IMR-90 (cell line): ENCODE data around the gene RBM10. TPM values are rescaled to one million over a fixed set of nuclear protein-coding genes. Genes with fewer than 3 reads are reported as not detected.

Experiments
- ATAC-seq: fragments of 200-7000 bp; cut with Tn5 transposase; 2 replicates; pipeline ENCODE4 v1.9.1; 2020; ENCODE audit warnings: low read depth, mild to moderate bottlenecking, moderate library complexity
- BruUV-seq: library from RNA; stranded (reverse); fragments of 400-500 nt; replicated peaks from 2 replicates; lab custom pipeline; 2021; lab: Mats Ljungman, UMichigan
- CTCF ChIA-PET: fragments of 300-600 bp; formaldehyde crosslinking; extraction: SDS; loops from one replicate; lab custom pipeline; 2021; ENCODE audit warnings: antibody characterized with exemption; lab: Yijun Ruan, JAX
- POLR2A ChIA-PET: fragments of 300-600 bp; sonication (Branson Sonifier 250); formaldehyde crosslinking; loops from one replicate; lab custom pipeline; 2022; ENCODE audit warnings: antibody characterized with exemption; ENCODE audit not compliant: unreplicated experiment; lab: Charles Lee
- DNase-seq: peaks from one replicate; pipeline ENCODE4 v3.0.0; 2013
- H2AFZ ChIP-seq: replicated peaks from 2 replicates; pipeline ENCODE3; 2013; ENCODE audit warnings: low read length, mild to moderate bottlenecking; ENCODE audit not compliant: poor library complexity
- H2AK5ac ChIP-seq: 2 replicates; pipeline ENCODE4 v1.6.1; 2013; ENCODE audit warnings: low read depth, low read length, inconsistent platforms
- H2AK9ac ChIP-seq: replicated peaks from 2 replicates; pipeline ENCODE3; 2013; ENCODE audit warnings: mild to moderate bottlenecking, low read depth, low read length, moderate library complexity; ENCODE audit not compliant: poor library complexity
- H2BK120ac ChIP-seq: 2 replicates; pipeline ENCODE4 v1.6.1; 2013; ENCODE audit warnings: low read depth, low read length, inconsistent platforms
- H2BK15ac ChIP-seq: 3 replicates; pipeline ENCODE4 v1.6.1; 2013; ENCODE audit warnings: low read depth, low read length, inconsistent platforms
- H2BK20ac ChIP-seq: 2 replicates; pipeline ENCODE4 v1.6.1; 2013; ENCODE audit warnings: low read depth, mild to moderate bottlenecking, inconsistent platforms, low read length, moderate library complexity
- H2BK5ac ChIP-seq: 2 replicates; pipeline ENCODE4 v1.6.1; 2013; ENCODE audit warnings: mild to moderate bottlenecking, low read depth, low read length, inconsistent platforms; ENCODE audit not compliant: poor library complexity, severe bottlenecking
- H3K14ac ChIP-seq: replicated peaks from 2 replicates; pipeline ENCODE4 v1.6.1; 2013; ENCODE audit warnings: low read depth, low read length, inconsistent platforms
- H3K18ac ChIP-seq: 2 replicates; pipeline ENCODE4 v1.6.1; 2013; ENCODE audit warnings: low read depth, low read length, control low read depth
- H3K23ac ChIP-seq: 2 replicates; pipeline ENCODE4 v1.6.1; 2013; ENCODE audit warnings: low read depth, low read length, inconsistent platforms
- H3K27ac ChIP-seq: 2 replicates; pipeline ENCODE4 v1.5.1; 2013; ENCODE audit warnings: mild to moderate bottlenecking, control low read depth, low read length; ENCODE audit not compliant: insufficient read depth
- H3K27me3 ChIP-seq: 2 replicates; pipeline ENCODE4 v1.6.1; 2013; ENCODE audit warnings: low read length; ENCODE audit not compliant: control insufficient read depth, insufficient read depth
- H3K36me3 ChIP-seq: 2 replicates; pipeline ENCODE4 v1.6.1; 2013; ENCODE audit warnings: low read length, mixed read lengths; ENCODE audit not compliant: control insufficient read depth, insufficient read depth
- H3K4ac ChIP-seq: 2 replicates; pipeline ENCODE4 v1.6.1; 2013; ENCODE audit warnings: low read depth, low read length, inconsistent platforms
- H3K4me1 ChIP-seq: 2 replicates; pipeline ENCODE4 v1.6.1; 2013; ENCODE audit warnings: low read length, mixed read lengths; ENCODE audit not compliant: control insufficient read depth, insufficient read depth
- H3K4me2 ChIP-seq: 2 replicates; pipeline ENCODE4 v1.6.1; 2013; ENCODE audit warnings: low read depth, mild to moderate bottlenecking, control low read depth, low read length, moderate library complexity
- H3K4me3 ChIP-seq: 2 replicates; pipeline ENCODE4 v1.5.1; 2013; ENCODE audit warnings: low read depth, mild to moderate bottlenecking, control low read depth, low read length, moderate library complexity; ENCODE audit not compliant: insufficient read depth
- H3K56ac ChIP-seq: 2 replicates; pipeline ENCODE4 v1.6.1; 2013; ENCODE audit warnings: low read length, inconsistent platforms; ENCODE audit not compliant: insufficient read depth; ENCODE audit errors: extremely low read depth
- H3K79me1 ChIP-seq, 2 experiments: 2 replicates each; pipeline ENCODE4 v1.6.1; 2013; ENCODE audit warnings: low read length in 2 of 2, inconsistent platforms in 1 of 2, low read depth in 1 of 2
- H3K9ac ChIP-seq: 2 replicates; pipeline ENCODE4 v1.6.1; 2013; ENCODE audit warnings: low read depth, low read length, control low read depth
- H3K9me1 ChIP-seq: 2 replicates; pipeline ENCODE4 v1.6.1; 2013; ENCODE audit warnings: low read length, inconsistent platforms; ENCODE audit not compliant: insufficient read depth
- H3K9me3 ChIP-seq: 2 replicates; pipeline ENCODE4 v1.6.1; 2013; ENCODE audit warnings: low read length; ENCODE audit not compliant: control insufficient read depth, insufficient read depth
- H4K20me1 ChIP-seq: 2 replicates; pipeline ENCODE4 v1.6.1; 2013; ENCODE audit warnings: low read length, inconsistent platforms; ENCODE audit not compliant: insufficient read depth
- H4K5ac ChIP-seq: 2 replicates; pipeline ENCODE4 v1.6.1; 2013; ENCODE audit warnings: mild to moderate bottlenecking, low read depth, low read length, control low read depth
- H4K8ac ChIP-seq, 2 experiments: 2 replicates each; pipeline ENCODE4 v1.6.1; 2013; ENCODE audit warnings: low read depth in 2 of 2, low read length in 2 of 2, control low read depth in 1 of 2, inconsistent platforms in 1 of 2
- H4K91ac ChIP-seq: 2 replicates; pipeline ENCODE4 v1.6.1; 2013; ENCODE audit warnings: low read depth, low read length, inconsistent platforms; ENCODE audit not compliant: insufficient read depth
- BHLHE40 ChIP-seq: fragments of 150-350 bp; IDR thresholded peaks from 2 replicates; pipeline ENCODE4 v1.6.1; 2016; ENCODE audit warnings: mild to moderate bottlenecking, low read depth, low read length
- CEBPB ChIP-seq: IDR thresholded peaks from 2 replicates; pipeline ENCODE4 v1.6.1; 2012; ENCODE audit warnings: low read depth, low read length, improper control_type of control experiment
- CHD1 ChIP-seq: IDR thresholded peaks from 2 replicates; pipeline ENCODE4 v1.6.1; 2012; ENCODE audit warnings: low read depth, low read length, improper control_type of control experiment
- FOS ChIP-seq: fragments of 150-350 bp; IDR thresholded peaks from 2 replicates; pipeline ENCODE4 v1.6.1; 2016; ENCODE audit warnings: low read depth, low read length
- MAZ ChIP-seq: IDR thresholded peaks from 2 replicates; pipeline ENCODE4 v1.6.1; 2012; ENCODE audit warnings: low read depth, mild to moderate bottlenecking, low read length, improper control_type of control experiment, moderate library complexity, borderline replicate concordance
- RAD21 ChIP-seq: IDR thresholded peaks from 2 replicates; pipeline ENCODE4 v1.6.1; 2012; ENCODE audit warnings: low read length, improper control_type of control experiment
- SMC3 ChIP-seq: fragments of 150-350 bp; IDR thresholded peaks from 2 replicates; pipeline ENCODE4 v1.6.1; 2016; ENCODE audit warnings: low read depth, mild to moderate bottlenecking, antibody characterized with exemption, low read length, moderate library complexity
- WGBS, 2 experiments: methylation state at CpG; one replicate each; pipeline versions ENCODE4 v1.1.5 to v1.1.7; 2013; ENCODE audit warnings: missing lambda C conversion rate in 2 of 2; ENCODE audit not compliant: insufficient read length in 1 of 2; ENCODE audit errors: extremely low coverage in 2 of 2; 5-methylcytosine and 5-hydroxymethylcytosine counted together
- dilution Hi-C: fragments of 300-500 bp; cut with HindIII; formaldehyde crosslinking; loops from one replicate; pipeline ENCODE4 v1.14.3; 2018; ENCODE audit warnings: low sequenced_read_pairs; ENCODE audit not compliant: unreplicated experiment
- in situ Hi-C: fragments of 300-500 bp; cut with MboI; formaldehyde crosslinking; loops from 3 replicates; pipeline ENCODE4 v1.14.3; 2019; ENCODE audit warnings: low sequenced_read_pairs, inconsistent platforms, mixed read lengths
- intact Hi-C: fragments of 100-400 bp; cut with micrococcal nuclease; formaldehyde crosslinking; loops from 2 replicates; pipeline ENCODE4 v1.10.0; 2022
- polyA plus RNA-seq, 3 experiments: library from polyadenylated mRNA; depleted of rRNA; stranded (reverse); fragments of >200 nt; gene quantifications; 2 replicates each; pipeline ENCODE4 v1.2.3, GENCODE V29; 2012; ENCODE audit warnings: low replicate concordance in 1 of 3
- total RNA-seq: library from RNA; depleted of rRNA; stranded (reverse); fragments of >200 nt; gene quantifications from 2 replicates; pipeline ENCODE4 v1.2.3, GENCODE V29; 2012
- TF ChIP-seq, protein P1 (sequence below): fragments of 150-350 bp; IDR thresholded peaks from 2 replicates; pipeline ENCODE4 v1.6.1; 2016; ENCODE audit warnings: low read depth, mild to moderate bottlenecking, low read length, moderate library complexity, borderline replicate concordance
- TF ChIP-seq, protein P2 (sequence below): conservative IDR thresholded peaks from 2 replicates; pipeline ENCODE4 v1.5.1; 2012; ENCODE audit warnings: mild to moderate bottlenecking, low read depth, low read length, improper control_type of control experiment

Gene RBM10
- total and polyA plus RNA-seq, 2 of the 4 experiments (the other 2 are of a cell fraction), result 33.4 to 36.0 TPM

GRCh38 chrX:47179928-47180255 is 34.9 kb downstream of the RBM10 start:
- H4K20me1 ChIP-seq, result no peaks in the 10 kb centered on the region
- no peak overlapping the region for H4K8ac ChIP-seq
- H2AFZ ChIP-seq, result no peak overlapping the region
- peaks cover 41% of the 10 kb centered on the region for H3K36me3 ChIP-seq
- no peak overlapping the region for H3K23ac ChIP-seq
- no peak overlapping the region for H2BK120ac ChIP-seq
- H3K4me3 ChIP-seq, result no peak overlapping the region
- no peak overlapping the region for H2BK20ac ChIP-seq
- no peak overlapping the region for H2AK5ac ChIP-seq
- H3K9me1 ChIP-seq, result no peaks in the 10 kb centered on the region
- H3K18ac ChIP-seq, result no peak overlapping the region
- TF ChIP-seq FOS (no peak), MAZ (no peak), CHD1 (no peak), BHLHE40 (no peak), CEBPB (no peak), SMC3 (no peak), RAD21 (no peak)
- TF ChIP-seq, protein P1, sequence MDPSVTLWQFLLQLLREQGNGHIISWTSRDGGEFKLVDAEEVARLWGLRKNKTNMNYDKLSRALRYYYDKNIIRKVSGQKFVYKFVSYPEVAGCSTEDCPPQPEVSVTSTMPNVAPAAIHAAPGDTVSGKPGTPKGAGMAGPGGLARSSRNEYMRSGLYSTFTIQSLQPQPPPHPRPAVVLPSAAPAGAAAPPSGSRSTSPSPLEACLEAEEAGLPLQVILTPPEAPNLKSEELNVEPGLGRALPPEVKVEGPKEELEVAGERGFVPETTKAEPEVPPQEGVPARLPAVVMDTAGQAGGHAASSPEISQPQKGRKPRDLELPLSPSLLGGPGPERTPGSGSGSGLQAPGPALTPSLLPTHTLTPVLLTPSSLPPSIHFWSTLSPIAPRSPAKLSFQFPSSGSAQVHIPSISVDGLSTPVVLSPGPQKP, result no peak
- TF ChIP-seq, protein P2, sequence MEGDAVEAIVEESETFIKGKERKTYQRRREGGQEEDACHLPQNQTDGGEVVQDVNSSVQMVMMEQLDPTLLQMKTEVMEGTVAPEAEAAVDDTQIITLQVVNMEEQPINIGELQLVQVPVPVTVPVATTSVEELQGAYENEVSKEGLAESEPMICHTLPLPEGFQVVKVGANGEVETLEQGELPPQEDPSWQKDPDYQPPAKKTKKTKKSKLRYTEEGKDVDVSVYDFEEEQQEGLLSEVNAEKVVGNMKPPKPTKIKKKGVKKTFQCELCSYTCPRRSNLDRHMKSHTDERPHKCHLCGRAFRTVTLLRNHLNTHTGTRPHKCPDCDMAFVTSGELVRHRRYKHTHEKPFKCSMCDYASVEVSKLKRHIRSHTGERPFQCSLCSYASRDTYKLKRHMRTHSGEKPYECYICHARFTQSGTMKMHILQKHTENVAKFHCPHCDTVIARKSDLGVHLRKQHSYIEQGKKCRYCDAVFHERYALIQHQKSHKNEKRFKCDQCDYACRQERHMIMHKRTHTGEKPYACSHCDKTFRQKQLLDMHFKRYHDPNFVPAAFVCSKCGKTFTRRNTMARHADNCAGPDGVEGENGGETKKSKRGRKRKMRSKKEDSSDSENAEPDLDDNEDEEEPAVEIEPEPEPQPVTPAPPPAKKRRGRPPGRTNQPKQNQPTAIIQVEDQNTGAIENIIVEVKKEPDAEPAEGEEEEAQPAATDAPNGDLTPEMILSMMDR, result no peak
- POLR2A ChIA-PET, result no interaction called here
- DNase-seq (no peak), ATAC-seq (no peak)
- no peaks in the 10 kb centered on the region for H3K4me1 ChIP-seq
- in situ Hi-C loops, result no loop called here
- no peak overlapping the region for H2BK5ac ChIP-seq
- H3K79me1 ChIP-seq, result peaks cover 3% of the 10 kb centered on the region in 2 experiments; a peak in 1 of 4 replicates
- 80% methylated on average over 7 of the region's 18 CpGs; no CpG with 5 or more reads in 1 of the 2 experiments for WGBS, 2 experiments
- H3K4ac ChIP-seq, result no peak overlapping the region
- no peak overlapping the region for H4K5ac ChIP-seq
- CTCF ChIA-PET, result no interaction called here
- dilution Hi-C loops, result no loop called here
- H3K56ac ChIP-seq, result no peak overlapping the region
- H4K91ac ChIP-seq, result no peak overlapping the region
- no peaks in the 10 kb centered on the region for H3K9me3 ChIP-seq
- intact Hi-C loops, result no loop called here
- BruUV-seq, result no TSS peak
- H3K14ac ChIP-seq, result no peak overlapping the region
- no peak overlapping the region for H2AK9ac ChIP-seq
- no peak overlapping the region for H2BK15ac ChIP-seq
- H3K27me3 ChIP-seq, result peaks cover 21% of the 10 kb centered on the region; the same call in 1 of the 2 replicates
- no peak overlapping the region for H3K9ac ChIP-seq
- H3K4me2 ChIP-seq, result no peak overlapping the region
- no peak overlapping the region for H3K27ac ChIP-seq
